BJ (cell line): ENCODE data around the gene QARS1. TPM values are rescaled to one million over a fixed set of nuclear protein-coding genes. Genes with fewer than 3 reads are reported as not detected.

Experiments used
- CTCF ChIA-PET: fragments of 350-600 bp; formaldehyde crosslinking; extraction: SDS; loops from one replicate; lab custom pipeline; 2021; ENCODE audit warnings: antibody characterized with exemption, inconsistent platforms; lab: Yijun Ruan, JAX
- POLR2A ChIA-PET: fragments of 300-600 bp; sonication (Branson Sonifier 250); formaldehyde crosslinking; extraction: SDS; loops from one replicate; lab custom pipeline; 2021; ENCODE audit warnings: antibody characterized with exemption; lab: Charles Lee
- DNase-seq: peaks from one replicate; pipeline ENCODE4 v3.0.0-alpha.2; 2011; ENCODE audit warnings: low read depth
- H3K27me3 ChIP-seq: 2 replicates; pipeline ENCODE4 v1.6.0; 2011; ENCODE audit warnings: low read length; ENCODE audit not compliant: control insufficient read depth, insufficient read depth
- H3K36me3 ChIP-seq: 2 replicates; pipeline ENCODE4 v1.5.1; 2011; ENCODE audit warnings: low read length; ENCODE audit not compliant: control insufficient read depth, insufficient read depth
- H3K4me3 ChIP-seq: 2 replicates; pipeline ENCODE4 v1.5.1; 2011; ENCODE audit warnings: low read depth, mild to moderate bottlenecking, control low read depth, low read length
- CTCF ChIP-seq: IDR thresholded peaks from 2 replicates; pipeline ENCODE4 v1.5.1; 2011; ENCODE audit warnings: low read depth, mild to moderate bottlenecking, control low read depth, inconsistent platforms, low read length, moderate library complexity; ENCODE audit not compliant: insufficient read depth
- polyA plus RNA-seq: library from polyadenylated mRNA; depleted of rRNA; stranded (reverse); fragments of >200 nt; gene quantifications from 2 replicates; pipeline ENCODE4 v1.2.3, GENCODE V29; 2011; rRNA removed
- small RNA-seq: library from RNA; depleted of rRNA; stranded (forward); fragments of <200 nt; gene quantifications from one replicate; pipeline ENCODE3, GENCODE V24; 2012; ENCODE audit warnings: low replicate concordance, low read depth; ENCODE audit not compliant: insufficient read length

Gene QARS1
- polyA plus RNA-seq, 1 experiment, result 339 TPM

- CTCF ChIA-PET, result no interaction called here
- no peak for DNase-seq
Observed at GRCh38 chr3:49057268-49057667, 47.3 kb downstream of the QARS1 start.

GRCh38 chr3:49054344-49054862 lies 50.2 kb downstream of the QARS1 start:
- POLR2A ChIA-PET, result no interaction called here
- no peak for DNase-seq

More at GRCh38 chr3:49057268-49057667, 47.3 kb downstream of the QARS1 start:
- Histone ChIP-seq H3K27me3 (no peaks in the 10 kb centered on the region), H3K36me3 (peaks cover 19% of the 10 kb centered on the region), H3K4me3 (no peak overlapping the region)
- TF ChIP-seq CTCF, result no peak
- POLR2A ChIA-PET, result no interaction called here

GRCh38 chr3:49053543-49053942 lies 51.0 kb downstream of the QARS1 start:
- DNase-seq, result no peak
- ChIA-PET POLR2A (no interaction called here), CTCF (no interaction called here)
- no peak overlapping the region for H3K4me3 ChIP-seq
- H3K36me3 ChIP-seq, result peaks cover 21% of the 10 kb centered on the region
- no peaks in the 10 kb centered on the region for H3K27me3 ChIP-seq
- TF ChIP-seq CTCF, result no peak

More at GRCh38 chr3:49054344-49054862, 50.2 kb downstream of the QARS1 start:
- no peak overlapping the region for H3K4me3 ChIP-seq
- no peak for TF ChIP-seq CTCF
- CTCF ChIA-PET, result no interaction called here
- H3K27me3 ChIP-seq, result no peaks in the 10 kb centered on the region
- H3K36me3 ChIP-seq, result peaks cover 21% of the 10 kb centered on the region

Small RNA genes within 50 kb of the gene (small RNA-seq; reads per million reads assigned to genes)
- not detected for gene RN7SL182P

Other genes starting within 250 kb of the QARS1 start
- 20.4 and 30.2 TPM in 2 replicates for gene SLC25A20, start 205.9 kb downstream of the QARS1 start, polyA plus RNA-seq
- gene ARIH2, start 185.9 kb downstream of the QARS1 start, polyA plus RNA-seq, result 72.6 and 96.7 TPM in 2 replicates
- 25.8 and 38.4 TPM in 2 replicates for gene P4HTM, start 114.5 kb downstream of the QARS1 start, polyA plus RNA-seq
- 100 and 164 TPM in 2 replicates for gene WDR6, start 97.4 kb downstream of the QARS1 start, polyA plus RNA-seq
- gene DALRD3, start 86.2 kb downstream of the QARS1 start, polyA plus RNA-seq, result 46.8 and 59.6 TPM in 2 replicates
- 65.1 and 89.5 TPM in 2 replicates for gene NDUFAF3, start 82.6 kb downstream of the QARS1 start, polyA plus RNA-seq
- gene IMPDH2, start 75.4 kb downstream of the QARS1 start, polyA plus RNA-seq, result 280 and 395 TPM in 2 replicates
- 51.8 and 77.3 TPM in 2 replicates for gene QRICH1, start 10.7 kb downstream of the QARS1 start, polyA plus RNA-seq
- 32.9 and 54.6 TPM in 2 replicates for gene USP19, start 16.1 kb upstream of the QARS1 start, polyA plus RNA-seq
- 967 and 1,544 TPM in 2 replicates for gene LAMB2, start 28.3 kb upstream of the QARS1 start, polyA plus RNA-seq
- 23.1 and 33.3 TPM in 2 replicates for gene CCDC71, start 61.6 kb upstream of the QARS1 start, polyA plus RNA-seq
- gene KLHDC8B, start 66.8 kb upstream of the QARS1 start, polyA plus RNA-seq, result 33.8 and 47.8 TPM in 2 replicates
- 2.1 TPM in 2 replicates for gene C3orf62, start 172.5 kb upstream of the QARS1 start, polyA plus RNA-seq
- gene USP4, start 235.3 kb upstream of the QARS1 start, polyA plus RNA-seq, result 63.5 and 72.7 TPM in 2 replicates